Measurements from ENCODE around the gene CAMK1D.

DNA sequence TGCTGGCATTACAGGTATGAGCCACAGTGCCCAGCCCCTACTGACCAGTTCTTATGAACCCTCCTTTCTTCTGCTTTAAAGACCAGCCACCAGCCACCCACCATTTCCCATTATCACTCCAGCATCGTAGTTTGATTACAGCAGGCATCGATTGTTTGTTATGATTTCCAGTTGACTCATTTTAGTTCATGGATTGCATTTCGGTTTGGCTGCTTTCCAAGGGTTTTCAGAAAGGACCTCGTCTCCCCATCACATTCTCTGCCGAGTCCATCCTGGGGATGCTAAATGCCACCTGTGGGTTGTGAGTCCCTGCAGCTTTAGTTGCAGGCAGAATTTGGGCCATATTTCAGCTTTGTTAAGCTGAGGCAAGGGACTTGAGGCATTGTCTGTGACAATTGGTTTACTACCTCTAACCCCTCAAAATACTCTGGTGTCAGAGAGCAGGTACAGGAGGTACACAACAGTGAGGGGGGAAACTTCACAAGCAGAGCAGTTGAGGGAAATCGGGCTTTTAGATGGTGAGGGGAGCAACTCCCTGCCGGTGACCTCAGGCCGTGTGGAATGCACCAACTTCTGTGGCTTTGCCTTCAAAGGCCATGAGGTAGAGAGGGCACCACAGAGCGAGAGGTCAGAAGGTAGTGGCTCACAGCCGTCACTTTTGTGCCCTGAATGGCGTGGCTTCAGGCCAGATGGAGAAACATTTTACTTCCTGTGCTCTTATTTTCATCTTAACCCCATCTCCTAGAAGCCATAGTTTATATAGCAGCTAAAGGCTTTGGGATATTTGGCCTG is 448.3 kb downstream of the CAMK1D start:
- TF ChIP-seq GATA2 (IDR thresholded peaks at IDR 0.05; ENCODE audit: low read depth, low read length) (no peak), GATA3 (IDR thresholded peaks at IDR 0.05; ENCODE audit: low read depth, low read length) (no peak)
